OCI-LY7 (cell line): ENCODE results near the gene TTC19.

Experiments used
- CTCF ChIP-seq: fragments of 200-600 bp; sonication (generic); conservative IDR thresholded peaks from 2 replicates; pipeline ENCODE4 v1.5.1; 2014; ENCODE audit warnings: mild to moderate bottlenecking, antibody characterized with exemption, low read length, moderate library complexity, mixed read lengths
- EZH2phosphoT487 ChIP-seq: fragments of 200-600 bp; sonication (generic); IDR thresholded peaks from 2 replicates; pipeline ENCODE4 v1.6.1; 2018; ENCODE audit warnings: low read depth, borderline replicate concordance, mild to moderate bottlenecking, mixed run types, antibody characterized with exemption, low read length, moderate library complexity, mixed read lengths

DNA sequence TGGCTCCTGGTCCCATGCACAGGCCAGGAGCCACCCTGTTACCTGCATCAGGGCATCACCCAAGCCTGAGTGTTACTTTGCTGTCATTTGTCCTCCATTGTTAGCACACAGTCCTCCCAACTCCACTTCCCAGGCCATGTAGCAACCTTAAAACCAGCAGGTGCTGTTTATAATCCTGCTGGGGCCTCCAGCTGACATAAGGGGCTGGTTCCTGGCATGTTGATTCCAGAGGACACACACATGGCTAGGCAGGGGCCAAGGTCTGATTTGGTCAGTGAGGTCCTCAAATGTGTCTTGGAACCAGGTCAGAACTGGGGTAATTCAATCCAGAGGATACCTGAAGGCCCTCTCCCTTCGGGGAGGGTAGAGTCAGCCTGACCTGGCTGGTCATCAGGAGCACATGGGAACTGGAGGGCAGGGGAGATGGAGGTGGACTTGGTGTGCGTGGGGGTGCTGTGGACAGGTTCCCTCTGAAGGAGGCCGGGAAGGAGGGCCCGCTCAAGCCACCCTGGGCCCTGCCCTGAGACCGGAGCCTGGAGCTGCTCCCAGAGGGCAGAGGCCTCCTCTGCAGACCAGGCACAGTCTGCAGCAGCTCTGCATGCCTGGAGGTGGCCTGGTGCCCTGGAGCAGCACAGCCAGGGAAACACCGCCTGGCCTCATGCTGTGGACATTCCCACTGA lies 48.1 kb upstream of the TTC19 start:
- TF ChIP-seq CTCF (no peak), EZH2phosphoT487 (no peak)
